ENCODE results near the gene ACSM2B.
"Not testable (repeated sequence)": the region's sequence is repeated elsewhere in the genome, so short reads cannot be mapped to it uniquely, and the experiment has no call there.

ACSM2B gene

GRCh38 chr16:20595068-20595467, 18.9 kb upstream of the ACSM2B start:
- not testable (repeated sequence) for DNase-seq (ENCODE audit: low read depth)

DNA sequence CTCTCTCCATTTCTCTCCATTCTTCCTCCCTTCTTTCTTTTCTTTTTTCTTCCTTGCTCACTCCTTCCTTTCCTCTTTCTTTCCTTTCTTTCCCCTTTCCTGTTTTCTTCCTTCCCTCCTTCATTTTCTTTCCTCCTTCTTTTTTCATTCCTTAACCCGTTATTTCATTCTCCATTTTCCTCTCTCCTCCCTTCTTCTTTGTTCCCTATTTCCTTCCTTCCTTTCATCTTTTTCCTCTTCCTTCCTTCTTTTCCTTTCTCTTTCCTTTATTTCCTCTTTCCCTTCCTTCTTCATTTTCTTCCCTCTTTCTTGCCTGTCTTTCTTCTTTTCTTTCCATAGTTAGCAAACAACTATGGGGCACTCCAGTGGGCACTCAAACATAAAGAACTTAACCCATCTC, 16.6 kb upstream of the ACSM2B start:
- not testable (repeated sequence) for DNase-seq (ENCODE audit: low read depth)

- DNase-seq (ENCODE audit: low read depth): not testable (repeated sequence)
These were observed 13.3 kb upstream of the ACSM2B start for GRCh38 chr16:20589486-20589885.

DNA sequence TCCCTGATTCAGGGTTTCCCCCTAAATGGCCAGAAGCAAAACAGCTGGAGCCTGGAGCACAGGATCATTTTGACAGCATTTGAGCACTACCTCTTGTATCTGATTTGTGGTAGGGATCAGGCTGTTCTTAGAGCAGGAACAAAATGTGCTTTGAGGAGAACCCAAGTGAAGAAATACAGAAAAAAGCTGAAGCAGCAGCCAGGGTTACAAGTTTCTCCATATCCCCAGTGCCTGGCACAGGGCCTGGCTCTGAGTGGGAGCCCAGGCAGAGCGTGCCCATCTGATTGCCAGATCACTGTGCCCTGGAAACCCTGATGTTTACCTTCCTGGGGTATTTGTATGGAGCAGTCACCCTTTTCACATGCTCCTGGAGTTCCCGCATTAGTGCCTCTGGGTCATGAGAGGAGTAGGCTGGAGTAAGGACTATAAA, 11.5 kb upstream of the ACSM2B start:
- not testable (repeated sequence) for DNase-seq (ENCODE audit: low read depth)

DNA sequence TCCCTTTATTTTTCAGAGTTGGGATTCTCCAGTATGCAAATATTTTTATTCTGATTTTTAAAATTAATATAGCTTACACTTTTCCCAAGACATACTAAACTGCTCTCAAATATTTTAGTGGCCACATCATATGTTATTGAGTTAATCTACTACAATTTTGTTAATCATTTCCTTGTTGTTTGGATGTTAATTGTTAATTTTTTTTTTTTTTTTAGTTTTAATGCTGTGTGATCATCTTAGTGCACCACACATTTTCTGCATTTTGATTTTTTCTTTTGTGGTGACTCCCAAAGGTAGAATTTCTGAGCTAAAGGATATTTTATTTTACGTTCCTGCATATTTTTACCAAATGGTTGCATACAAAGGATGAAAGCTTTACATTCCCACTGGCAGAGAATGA, 10.5 kb upstream of the ACSM2B start:
- not testable (repeated sequence) for DNase-seq (ENCODE audit: low read depth)

- not testable (repeated sequence) for DNase-seq (ENCODE audit: low read depth)
These were observed 9.9 kb upstream of the ACSM2B start for GRCh38 chr16:20586112-20586511.

GRCh38 chr16:20580487-20581259, 4.5 kb upstream of the ACSM2B start:
- not testable (repeated sequence) for DNase-seq (ENCODE audit: low read depth)

GRCh38 chr16:20578091-20578490, 1.9 kb upstream of the ACSM2B start:
- not testable (repeated sequence) for DNase-seq (ENCODE audit: low read depth)

- DNase-seq (ENCODE audit: low read depth): not testable (repeated sequence)
These were observed 7.0 kb downstream of the ACSM2B start for GRCh38 chr16:20569117-20569651.

GRCh38 chr16:20568404-20568803, 7.8 kb downstream of the ACSM2B start:
- DNase-seq (ENCODE audit: low read depth): no peak

- no peak for DNase-seq (ENCODE audit: low read depth)
These were observed 9.3 kb downstream of the ACSM2B start for GRCh38 chr16:20566864-20567263.

DNA sequence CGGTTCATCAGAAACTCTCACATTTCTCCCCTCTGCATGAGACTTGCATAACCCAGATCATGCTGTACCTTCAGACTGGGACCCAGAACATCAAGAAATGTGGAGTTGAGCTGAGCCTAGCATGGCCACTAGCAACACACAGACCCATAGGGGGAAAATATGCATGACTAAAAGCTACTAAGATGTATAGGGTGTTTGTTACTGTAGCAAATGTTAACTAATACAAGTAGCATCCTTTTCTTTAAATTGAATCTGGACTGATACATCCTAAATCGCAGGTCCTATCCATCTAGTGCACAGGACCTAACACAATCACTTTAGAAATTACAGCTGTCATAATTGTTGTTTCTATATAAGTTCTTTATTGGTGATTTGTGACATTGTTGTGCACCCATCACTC, 10.8 kb downstream of the ACSM2B start:
- not testable (repeated sequence) for DNase-seq (ENCODE audit: low read depth)

DNA sequence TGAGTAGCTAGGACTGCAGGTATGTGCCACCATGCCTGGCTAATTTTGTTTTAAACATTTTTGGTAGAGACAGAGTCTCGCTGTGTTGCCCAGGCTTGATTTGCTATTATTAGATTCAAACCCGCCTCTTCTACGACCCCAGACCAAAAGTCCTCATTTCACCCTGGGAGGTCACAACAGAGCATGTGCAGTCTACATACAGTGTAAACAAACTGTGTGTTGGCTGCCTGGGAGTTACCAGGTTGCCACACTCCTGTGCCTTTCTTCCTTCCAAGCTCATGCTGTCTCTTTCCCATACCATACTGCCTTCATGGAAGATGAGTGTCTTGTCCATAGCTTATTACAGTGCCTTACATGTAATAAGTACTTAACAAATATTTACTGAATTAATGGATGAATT, 11.9 kb downstream of the ACSM2B start:
- DNase-seq (ENCODE audit: low read depth): not testable (repeated sequence)

- not testable (repeated sequence) for DNase-seq (ENCODE audit: low read depth)
These were observed 20.5 kb downstream of the ACSM2B start for GRCh38 chr16:20555628-20556027.

DNA sequence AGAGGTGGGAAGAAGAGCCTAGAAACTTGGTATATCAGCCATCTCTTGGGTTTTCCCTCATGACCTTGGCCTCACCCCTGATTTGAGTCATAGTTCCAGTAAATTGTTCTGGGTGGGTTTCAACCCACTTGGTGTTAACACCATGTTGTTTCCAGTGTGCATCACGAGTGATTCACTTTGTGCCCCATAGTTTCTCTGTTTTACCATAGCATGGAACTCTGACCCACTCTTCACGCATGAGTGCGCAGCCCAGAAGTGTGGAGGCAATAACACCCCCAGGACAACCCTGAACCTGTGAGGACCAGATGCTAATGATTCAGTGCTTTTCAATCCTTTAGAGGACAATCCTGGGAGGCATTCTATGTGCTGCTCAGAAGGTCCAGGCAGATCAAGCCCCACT, 21.5 kb downstream of the ACSM2B start:
- not testable (repeated sequence) for DNase-seq (ENCODE audit: low read depth)

- DNase-seq (ENCODE audit: low read depth): not testable (repeated sequence)
These were observed 22.7 kb downstream of the ACSM2B start for GRCh38 chr16:20553493-20553892.

DNA sequence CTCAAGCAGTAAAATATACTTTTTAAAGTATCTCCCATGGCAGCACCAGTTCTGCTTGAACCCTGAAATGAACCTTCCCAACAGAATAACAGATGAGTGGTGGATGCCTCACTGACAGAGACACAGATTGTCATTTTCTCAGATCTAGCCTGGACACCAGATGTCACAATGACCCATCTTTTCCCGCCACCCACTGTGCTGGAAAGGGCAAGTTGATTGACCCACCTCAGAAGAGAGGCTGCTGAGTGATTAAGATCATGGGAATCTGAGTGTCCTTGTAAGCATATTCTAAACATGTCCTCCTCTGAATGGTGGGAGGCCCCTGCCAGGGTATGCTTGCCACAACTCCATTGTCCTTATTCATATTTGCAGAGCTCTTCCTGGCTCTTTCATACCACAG, 29.2 kb downstream of the ACSM2B start:
- not testable (repeated sequence) for DNase-seq (ENCODE audit: low read depth)

DNA sequence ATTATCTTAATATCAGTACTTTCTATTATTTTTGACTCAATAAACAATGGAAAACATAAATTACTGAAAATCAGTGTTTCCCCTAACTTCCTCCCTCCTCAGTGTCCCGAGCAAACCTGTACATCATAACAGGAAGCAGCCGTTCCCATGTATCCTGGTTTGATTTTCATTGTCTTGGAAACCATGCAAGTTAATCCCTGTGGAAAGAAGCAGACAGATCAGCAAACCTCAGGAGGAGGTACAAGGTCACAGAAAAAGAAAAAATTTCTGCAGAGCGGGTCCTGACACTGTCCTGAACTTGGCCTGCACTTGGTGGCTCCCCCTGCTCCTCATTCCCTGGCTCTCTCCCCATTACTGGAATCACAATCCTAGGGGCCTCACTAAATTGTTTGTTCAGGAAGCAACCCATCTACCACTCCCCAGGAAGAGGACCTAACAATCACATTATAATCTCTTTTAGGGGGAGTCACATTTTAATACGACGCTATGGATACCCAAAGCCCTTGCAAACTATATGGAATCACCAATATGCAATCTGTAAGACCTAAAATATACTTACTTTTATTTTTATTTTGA, 29.8 kb downstream of the ACSM2B start:
- DNase-seq (ENCODE audit: low read depth): not testable (repeated sequence)

GRCh38 chr16:20540603-20541316, 35.4 kb downstream of the ACSM2B start:
- not testable (repeated sequence) for DNase-seq (ENCODE audit: low read depth)

DNA sequence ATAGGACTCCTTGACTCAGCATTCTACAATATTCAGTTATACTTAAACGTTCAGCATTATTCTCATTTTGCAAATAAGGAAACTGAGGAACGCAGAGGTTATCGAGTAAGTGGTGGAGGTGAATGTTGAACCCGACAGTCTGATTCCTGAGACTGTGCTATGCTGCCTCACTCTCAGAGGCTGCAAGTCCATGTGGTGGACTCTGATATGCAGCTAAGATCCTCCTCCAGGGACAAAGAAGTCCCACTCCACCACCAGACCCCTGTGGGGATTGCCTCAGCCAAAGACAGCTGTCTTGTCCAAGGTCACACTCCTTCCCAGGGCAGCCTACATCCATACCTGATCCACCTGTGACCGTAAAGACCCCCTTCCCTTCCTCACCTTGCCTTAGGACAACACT, 37.5 kb downstream of the ACSM2B start:
- DNase-seq (ENCODE audit: low read depth): no peak

GRCh38 chr16:20538181-20538580, 38.0 kb downstream of the ACSM2B start:
- no peak for DNase-seq (ENCODE audit: low read depth)

DNA sequence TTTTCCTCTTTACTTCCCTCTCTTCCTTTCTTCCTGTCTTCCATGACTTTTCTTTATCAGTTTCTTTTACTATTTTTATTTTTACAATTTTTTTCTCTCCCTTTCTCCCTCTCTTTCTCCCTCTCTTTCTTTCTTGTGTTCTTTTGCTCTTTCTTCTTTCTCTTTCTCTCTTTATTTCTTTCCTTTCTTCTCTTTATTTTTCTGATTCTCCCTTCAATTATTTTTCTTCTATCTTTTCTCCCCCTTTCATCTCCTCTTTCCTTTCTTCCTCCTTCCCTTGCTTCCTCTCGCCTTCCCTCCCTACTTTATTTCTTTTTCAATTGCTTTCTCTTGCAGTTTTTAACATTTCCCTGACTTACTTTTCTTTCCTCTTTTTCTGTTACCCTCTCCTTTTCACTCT, 39.5 kb downstream of the ACSM2B start:
- DNase-seq (ENCODE audit: low read depth): not testable (repeated sequence)

Data from activated gamma-delta T cell treated with anti-CD3 and anti-CD28 coated beads, Interleukin-2, amount 50 U/mL, for 16 hours (primary cell).